Neural progenitor cell (in vitro differentiated cells): Measurements from ENCODE around the gene OR2J3.

Experiments
- CTCF ChIP-seq: fragments of 200-600 bp; sonication (generic); IDR thresholded peaks from 2 replicates; pipeline ENCODE4 v1.5.1; 2017; ENCODE audit warnings: antibody characterized with exemption, mild to moderate bottlenecking
- EZH2phosphoT487 ChIP-seq: fragments of 200-600 bp; sonication (generic); IDR thresholded peaks from 2 replicates; pipeline ENCODE4 v1.6.1; 2017; ENCODE audit warnings: antibody characterized with exemption

- TF ChIP-seq EZH2phosphoT487 (no peak), CTCF (no peak)
These were observed 14.9 kb upstream of the OR2J3 start for GRCh38 chr6:29092957-29093356.
